CD4-positive, alpha-beta T cell treated with Interleukin-1 beta for 1 hour (primary cell): ENCODE results near the gene LRRTM4.
"Not testable (repeated sequence)": the region's sequence is repeated elsewhere in the genome, so short reads cannot be mapped to it uniquely, and the experiment has no call there.

Source experiments
- DNase-seq, 2 donors: peaks; one replicate each; pipeline ENCODE4 v3.0.0-alpha.2; 2020 to 2022

LRRTM4 gene

DNA sequence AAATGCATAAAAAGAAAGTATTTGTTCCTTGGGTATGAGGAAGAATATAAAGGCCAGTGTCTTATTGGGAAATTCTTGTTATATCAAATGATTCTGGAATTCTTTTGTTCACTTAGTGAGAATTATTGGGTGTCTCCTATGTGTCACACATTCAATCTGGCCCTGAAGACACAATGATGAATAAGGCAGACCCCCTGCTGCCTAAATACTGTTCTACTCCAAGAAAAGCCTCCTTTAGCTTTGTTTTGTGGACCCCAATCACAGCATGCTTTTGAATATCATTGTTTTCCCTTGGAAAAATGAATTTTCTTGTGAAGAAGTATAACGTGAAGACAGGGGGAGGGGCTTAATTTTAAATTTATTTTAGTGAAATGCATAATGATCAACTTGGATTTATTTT lies 682.4 kb downstream of the LRRTM4 start:
- DNase-seq: no peak

DNA sequence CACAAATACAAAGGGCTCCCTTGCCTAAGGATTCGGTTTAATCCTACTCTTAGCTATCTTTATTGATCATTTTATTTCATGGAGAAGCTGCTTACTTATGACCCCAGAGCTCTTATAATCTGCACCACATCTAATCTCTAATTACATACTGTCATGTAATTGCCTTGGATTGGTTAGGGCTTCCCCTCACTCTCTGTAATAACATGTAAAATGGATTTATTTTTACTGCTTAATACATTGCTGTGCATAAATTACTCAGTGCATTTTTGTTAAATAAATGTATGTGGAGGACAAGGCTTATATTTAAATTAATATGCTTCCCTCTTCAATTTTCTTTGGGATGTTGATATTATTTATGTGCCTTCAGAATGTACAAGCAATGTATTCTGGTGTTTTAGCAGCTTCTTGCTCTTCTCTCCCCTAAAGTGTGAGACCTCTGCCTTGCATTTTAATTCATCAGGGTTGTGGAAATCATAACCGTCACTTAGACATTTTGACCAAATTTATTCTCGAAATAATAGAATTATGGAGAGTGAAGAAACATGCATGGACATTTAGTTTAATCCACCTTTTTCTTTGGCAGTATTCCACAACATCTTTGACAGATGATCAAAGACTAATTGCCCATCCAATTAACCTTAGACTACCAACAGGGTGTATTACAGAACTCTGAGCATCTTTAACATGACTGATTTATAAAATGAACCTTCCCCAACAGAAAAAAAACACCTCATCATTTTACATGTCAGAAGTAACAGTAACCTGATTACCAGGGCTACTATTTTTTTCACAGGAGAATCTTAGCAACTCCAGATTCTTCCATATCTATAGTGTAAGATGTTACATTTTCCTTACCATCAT lies 692.6 kb downstream of the LRRTM4 start:
- DNase-seq: no peak

DNA sequence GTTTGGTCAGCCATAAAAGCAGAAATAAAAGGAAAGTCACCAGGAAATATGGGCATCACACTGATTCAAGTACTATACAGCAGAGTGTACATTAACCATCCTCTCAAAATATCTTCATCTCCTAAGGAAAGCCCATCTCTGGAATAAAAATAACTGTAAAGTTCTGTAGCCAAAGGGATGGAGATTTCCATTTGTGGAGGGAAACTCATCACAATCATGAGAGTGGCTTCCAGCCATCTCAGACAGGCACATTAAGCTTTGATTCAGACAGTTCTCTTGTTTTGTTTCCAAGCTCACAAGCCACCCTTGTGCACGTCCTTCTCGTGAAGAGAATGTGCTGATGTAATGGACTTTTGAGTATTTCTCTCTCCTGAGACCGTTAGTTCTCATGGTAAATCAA lies 695.5 kb downstream of the LRRTM4 start:
- DNase-seq: no peak

DNA sequence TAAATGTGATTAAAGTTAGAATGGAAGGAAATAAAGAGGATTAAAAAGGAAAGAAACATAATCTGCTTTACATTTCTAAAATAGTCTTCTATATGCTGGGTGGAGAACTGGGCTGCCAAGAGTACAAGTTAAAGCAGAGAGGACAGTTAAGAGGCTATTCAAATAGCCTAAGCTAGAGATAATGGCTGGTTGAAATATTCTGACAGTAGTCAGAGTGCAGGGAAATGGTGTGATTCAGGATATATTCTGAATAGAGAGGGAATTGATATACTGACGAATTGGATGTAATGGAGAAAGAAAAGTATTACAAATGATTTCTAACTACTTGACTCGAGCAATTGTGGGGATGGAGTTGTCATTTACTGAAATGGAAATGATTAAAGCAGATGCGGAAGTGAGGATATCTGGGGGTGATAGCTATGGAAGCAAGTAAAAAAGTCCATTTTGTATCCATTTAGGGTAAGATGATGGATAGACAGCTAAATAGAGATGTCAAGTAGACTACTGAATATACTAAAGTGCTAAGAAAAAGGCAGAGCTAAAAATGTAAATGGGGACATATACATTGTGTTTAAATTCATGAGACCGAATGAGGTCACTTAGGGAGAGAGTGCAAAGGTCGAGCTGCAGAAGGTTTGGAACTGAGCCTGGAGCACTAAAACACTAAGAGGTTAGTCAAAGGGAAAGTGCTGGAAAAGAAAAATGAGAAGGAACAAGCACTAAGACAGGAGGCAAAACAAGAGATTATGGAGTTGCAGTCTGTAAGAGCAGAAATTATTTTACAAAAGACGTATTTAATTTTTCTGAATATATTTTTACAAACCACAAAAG lies 696.8 kb downstream of the LRRTM4 start:
- no peak for DNase-seq

DNA sequence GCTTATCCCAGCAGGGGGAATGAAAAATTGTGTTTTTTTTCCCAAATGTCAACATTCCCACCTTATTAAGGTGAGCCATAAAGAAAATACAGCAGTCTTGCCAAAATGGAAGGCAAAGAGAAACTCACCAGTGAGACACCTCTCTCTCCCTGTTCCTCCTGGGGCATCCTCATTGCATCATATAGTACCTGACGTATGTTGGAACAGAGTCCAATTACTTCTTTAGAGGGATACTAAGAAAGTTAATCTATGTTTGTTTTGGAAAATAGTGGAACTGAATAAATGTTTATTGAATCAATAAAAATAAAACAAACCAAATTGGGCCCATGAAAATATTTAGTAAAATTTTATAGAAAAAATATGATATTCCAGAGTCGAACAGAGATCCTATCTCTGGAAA lies 700.4 kb downstream of the LRRTM4 start:
- no peak for DNase-seq

DNA sequence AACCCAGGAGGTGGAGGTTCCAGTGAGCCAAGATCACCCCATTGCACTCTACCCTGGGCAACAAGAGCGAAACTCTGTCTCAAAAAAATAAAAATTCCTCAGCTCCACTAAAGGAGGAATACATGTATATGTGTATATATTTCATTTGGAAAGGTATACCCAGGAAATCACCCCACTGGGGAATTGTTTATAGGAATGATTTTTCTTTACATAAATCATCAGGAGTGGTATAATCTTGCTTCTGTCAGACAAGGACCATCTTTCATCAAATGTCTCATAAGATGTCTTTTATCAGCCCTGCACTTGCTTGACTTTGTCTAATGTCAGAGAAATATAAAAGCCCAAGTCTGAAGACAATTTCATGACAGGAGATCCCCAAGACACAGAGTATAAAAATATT lies 709.1 kb downstream of the LRRTM4 start:
- no peak for DNase-seq

DNA sequence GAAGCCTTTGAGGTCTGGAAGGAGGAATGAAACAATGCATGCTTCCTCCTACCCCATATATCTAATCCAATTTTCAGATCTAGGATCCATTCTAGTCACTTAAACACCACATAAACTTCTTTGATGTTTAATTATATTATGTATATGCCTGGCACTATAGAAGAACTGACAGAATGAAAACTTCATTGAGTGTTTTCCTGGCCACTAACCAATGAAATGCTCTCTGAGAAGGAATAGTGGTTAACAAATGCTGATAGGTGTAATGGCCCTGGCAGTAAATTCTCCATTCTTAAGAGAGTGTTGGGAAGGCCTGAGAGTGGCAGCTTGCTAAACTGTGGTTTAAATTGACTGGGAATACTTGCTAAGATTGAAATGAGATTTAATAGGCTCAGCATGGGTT lies 710.0 kb downstream of the LRRTM4 start:
- no peak for DNase-seq

DNA sequence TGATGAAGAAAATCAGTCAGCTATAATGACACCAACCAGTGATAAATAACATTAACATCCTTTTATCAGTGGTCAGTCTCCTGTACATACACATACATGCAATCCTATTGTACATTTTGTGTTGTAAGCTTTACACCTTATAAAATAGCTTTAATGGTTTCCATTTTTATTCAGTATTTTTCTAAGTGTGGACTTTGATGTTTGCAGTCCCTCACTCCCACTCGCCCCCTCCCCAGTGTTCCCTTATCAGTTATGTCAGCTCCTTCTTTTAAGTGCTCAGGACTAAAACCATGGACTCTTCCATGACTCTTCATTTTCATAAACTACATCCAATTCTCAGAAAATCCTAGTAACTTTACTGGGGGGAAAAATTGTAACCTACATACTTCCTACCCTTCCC lies 713.0 kb downstream of the LRRTM4 start:
- DNase-seq: no peak

DNA sequence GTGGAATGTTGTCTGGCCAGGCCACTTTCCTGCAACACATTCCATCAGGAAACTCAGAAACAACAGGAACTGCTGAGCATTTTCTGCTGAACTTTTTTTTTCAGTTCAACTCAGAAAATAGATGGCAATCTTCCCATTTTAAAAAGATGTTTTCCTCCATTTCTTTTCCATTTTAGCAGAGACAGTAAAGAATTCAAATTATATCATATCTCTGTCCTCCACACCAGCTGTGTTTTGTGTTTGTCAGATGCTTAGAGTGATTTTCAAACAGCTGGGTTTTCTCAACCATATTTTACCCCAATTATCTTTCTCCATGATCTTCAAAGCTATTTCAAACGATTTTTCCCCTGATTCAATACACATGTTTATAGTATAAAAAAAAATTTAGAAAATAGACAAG lies 713.4 kb downstream of the LRRTM4 start:
- no peak for DNase-seq

DNA sequence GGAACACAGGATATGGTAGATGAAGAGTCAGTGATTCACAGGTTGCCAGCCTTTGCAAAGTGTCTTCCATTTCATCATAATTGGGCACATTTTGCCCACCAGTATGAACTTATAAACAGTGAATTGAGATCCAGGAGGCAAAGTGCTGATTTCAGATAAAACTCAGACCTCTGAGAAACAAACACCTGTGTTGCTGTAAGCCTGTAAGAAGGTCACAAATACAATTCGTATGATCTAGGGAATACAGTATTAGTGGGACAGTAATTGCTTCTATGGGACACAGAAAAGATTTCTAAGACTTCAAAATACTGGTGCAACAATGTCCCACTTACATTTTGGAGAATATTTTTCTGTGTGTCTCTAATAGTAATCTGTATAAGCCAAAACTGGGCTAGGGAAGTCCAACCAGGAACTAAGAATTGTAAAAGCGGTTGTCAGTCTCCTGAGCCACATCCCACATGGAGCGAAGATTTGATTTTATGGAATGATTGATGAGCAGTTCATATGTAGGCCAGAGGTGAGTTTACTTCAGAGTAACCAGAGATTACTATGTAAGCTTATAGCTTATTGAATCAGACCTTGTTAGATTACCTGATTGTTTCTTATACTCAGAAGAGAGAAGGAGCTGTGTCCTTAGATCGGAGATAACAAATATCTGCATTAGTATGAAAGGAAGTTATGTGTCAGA lies 728.4 kb downstream of the LRRTM4 start:
- DNase-seq: no peak

DNA sequence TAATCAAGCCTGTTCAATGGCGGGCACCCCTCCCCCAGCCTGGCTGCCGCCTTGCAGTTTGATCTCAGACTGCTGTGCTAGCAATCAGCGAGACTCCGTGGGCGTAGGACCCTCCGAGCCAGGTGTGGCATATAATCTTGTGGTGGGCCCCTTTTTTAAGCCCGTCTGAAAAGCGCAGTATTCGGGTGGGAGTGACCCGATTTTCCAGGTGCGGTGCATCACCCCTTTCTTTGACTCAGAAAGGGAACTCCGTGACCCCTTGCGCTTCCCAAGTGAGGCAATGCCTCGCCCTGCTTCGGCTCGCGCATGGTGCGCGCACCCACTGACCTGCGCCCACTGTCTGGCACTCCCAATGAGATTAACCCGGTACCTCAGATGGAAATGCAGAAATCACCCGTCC lies 740.9 kb downstream of the LRRTM4 start:
- DNase-seq: not testable (repeated sequence)

DNA sequence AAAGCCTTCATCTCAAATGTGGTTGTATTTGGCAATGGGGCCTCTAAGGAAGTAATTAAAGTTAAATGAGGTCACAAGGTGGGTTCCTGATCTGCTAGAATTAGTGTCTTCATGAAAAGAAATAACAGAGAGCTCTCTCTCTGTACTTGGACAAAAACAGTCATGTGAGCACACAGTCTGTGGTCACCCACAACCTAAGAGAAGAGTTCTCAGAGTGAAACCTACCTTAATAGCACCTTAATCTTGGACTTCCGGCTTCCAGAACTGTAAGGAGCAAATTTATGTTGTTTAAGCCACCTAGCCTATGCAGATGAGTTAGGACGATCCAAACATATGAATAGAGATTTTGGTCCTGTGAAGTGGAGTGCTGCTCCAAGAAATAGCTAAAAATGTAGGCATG lies 758.9 kb downstream of the LRRTM4 start:
- DNase-seq: no peak

DNA sequence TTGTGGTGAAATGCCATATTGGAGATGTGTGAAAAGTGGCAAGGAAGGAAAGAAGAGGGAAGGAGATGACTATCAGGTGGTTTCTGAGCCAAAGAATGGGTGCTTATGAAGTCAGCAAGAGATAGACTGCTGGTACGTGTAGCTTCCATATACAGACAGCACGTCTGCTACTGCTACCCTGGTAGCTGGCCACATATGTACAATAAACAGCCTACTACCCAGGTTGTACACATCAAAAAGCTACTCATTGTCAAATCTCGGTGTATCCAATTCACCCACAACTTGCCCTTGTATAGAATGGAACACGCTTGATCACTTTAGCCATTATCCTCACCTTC lies 761.8 kb downstream of the LRRTM4 start:
- no peak for DNase-seq

DNA sequence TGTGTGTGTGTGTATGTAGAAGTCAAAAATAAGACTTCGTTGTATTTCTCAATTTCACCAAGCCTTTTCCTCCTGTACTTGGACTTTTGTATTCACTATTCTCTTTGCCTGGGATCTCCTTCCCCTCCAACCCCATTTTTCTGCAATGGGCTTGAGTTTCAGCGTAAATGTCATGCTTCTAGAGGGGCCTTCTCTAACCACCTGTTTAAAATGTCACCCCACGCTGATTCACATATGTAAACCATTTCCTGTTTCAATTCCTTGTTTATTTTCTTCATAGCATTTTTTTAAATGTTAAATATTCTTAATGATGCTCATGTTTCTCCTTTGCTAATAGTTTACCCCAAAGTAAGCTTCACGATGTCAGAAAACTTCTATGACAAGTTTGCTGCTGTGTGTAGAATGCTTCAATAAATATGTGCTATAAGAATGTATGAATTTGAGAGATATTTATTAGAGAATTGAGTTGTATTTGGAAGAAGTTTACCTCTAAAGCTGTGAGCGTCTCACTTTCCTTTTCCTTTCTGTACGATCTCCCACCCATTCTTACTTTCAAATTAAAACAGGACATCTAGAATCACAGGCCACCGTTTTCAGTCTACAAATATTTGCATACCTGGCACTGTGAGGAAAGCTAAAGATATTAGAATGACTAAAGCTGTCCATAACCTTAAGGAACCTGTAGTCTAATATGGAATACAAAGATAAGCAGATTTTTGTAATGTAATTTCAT lies 762.4 kb downstream of the LRRTM4 start:
- DNase-seq: no peak

DNA sequence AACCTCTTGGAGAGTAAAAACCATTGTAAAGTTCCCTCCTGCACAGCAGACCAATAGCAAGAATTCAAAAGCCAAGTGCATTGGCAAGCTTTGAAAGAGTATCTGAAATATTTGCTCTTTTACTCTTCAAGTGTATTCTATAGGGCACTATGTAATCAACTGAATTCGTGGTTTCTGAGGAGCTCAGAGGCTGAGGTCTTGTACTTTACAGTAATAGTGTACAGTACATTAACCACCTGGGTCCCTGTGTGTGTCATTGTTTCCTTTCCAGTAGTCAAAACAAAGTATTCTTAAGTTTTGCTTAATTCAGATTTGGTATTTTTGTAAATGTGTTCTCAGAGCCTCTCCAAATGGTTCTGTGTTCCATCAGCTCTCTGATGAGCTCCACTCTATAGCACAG lies 769.7 kb downstream of the LRRTM4 start:
- DNase-seq: no peak

DNA sequence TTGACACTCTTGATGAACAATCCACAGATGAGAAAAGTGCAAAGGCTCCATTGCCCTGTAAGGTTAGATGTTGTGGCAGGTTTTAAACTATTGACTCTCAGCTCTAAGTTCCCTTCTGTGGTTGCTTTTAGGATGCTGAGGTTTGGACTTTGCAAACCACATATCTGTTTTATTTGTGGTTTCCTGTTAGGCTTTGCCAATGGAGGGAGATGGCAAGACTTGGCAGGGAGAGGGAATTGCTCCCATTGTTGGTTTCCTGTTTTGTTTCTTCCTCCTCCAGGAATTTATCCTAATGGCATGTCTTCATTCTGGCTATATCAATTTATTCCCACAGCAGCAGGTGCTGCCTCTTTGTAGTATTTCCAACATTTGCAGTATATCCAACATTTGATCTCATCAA lies 772.3 kb downstream of the LRRTM4 start:
- DNase-seq: no peak

DNA sequence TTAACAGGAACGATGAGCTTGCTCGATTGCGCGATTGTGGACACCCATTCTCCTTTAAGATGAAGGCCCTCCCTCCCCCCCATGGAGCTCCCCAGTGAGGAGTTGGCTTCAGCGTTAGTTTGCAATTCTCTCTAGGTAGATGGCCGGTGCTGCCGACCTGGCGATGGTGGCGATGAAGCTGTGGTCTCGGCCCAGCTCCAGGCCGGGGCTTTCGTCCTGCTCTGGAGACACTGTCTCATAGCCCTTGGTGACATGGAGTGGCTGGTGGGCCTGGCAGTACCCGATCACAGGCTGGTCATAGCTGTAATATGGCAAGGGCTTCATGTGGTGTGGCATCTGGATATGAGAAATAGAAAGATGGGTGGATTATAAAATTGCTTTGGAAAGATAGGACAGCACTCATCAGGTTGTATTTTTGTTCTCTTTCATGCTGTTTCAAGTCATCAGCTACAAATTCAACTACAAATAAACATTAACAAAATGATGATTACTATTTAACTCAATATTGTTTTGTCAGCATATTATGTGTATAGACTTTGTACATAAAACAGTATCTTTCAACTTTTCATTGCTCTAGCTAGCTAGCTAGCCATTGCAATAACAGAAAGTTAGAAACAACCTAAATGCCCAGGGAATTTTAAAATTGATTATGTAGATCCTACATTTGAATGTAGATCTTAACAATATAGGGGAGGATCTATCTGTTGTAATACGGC lies 773.4 kb downstream of the LRRTM4 start:
- DNase-seq: no peak

DNA sequence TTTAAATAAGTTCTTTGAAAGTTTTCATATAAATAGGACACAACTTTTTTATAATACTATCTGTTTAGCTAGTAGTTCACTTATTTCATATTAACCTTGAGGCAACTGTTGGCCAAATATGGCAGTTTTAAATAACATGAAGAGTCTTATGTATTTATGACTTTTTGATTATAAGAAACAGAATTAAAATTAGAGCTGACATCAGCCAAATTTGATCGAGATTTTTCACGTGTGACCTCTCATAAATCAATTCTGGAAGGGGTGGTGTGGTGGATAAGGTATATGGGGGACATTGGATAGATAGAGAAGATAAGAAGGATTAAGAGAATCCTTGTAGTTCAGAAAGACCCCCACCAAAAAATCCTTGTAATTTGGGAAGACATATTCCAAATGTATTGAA lies 776.6 kb downstream of the LRRTM4 start:
- DNase-seq: no peak

DNA sequence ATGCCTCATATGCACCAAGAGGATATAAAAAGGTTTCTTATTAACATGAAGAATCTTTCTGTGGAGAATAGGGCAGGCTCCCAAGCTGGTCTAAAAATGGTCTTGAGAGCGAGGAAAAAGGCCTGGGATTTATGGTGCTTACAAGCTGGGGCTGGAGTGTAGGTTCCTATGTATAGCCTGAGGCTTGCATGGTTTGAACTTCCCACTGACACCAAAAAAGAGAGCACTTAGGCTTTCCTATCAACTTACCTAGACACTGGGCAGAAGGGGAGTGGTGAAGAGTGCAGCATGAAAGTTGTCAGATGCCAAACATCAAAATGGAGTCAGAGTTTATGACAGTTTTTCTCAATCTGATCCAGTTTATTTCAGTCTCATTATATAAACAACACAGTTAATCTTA lies 784.6 kb downstream of the LRRTM4 start:
- no peak for DNase-seq

DNA sequence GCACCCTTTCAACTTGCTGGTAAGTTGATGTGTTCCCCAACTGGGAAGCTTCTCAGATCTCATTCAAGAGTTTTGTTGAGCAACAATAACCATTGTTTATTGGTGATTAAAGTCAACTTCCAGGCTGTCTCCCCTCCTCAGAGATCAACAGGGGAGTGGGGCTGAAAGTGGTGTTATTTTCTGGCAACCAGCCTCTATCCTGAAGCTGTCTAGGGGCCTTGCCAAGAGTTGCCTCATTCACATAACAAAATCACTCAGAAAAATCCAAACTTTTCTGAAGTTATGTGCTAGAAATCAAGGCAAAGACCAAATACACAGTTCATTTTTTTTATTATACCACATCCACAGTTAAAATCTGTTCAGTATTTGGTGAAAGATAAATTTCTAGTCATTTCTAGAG lies 788.4 kb downstream of the LRRTM4 start:
- DNase-seq: no peak

DNA sequence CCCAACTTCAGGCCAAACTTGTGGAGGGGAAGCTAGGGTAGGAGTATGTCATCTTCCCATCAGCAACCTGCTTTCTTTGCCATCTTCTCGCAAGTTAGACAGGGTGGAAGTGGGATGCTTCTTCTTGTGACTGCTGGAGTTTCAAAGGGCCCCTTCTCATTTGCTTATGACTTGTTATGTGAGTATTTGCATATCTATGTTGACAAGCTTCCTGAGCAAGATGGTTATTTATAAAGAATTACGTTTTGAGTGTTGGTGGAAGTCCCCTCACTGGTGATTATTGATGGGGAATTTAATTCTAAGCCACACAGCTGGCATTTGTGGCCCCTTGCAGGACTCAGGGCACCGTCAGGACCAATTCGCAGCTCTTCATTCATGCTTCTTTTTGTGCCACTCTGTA lies 791.0 kb downstream of the LRRTM4 start:
- DNase-seq: no peak

DNA sequence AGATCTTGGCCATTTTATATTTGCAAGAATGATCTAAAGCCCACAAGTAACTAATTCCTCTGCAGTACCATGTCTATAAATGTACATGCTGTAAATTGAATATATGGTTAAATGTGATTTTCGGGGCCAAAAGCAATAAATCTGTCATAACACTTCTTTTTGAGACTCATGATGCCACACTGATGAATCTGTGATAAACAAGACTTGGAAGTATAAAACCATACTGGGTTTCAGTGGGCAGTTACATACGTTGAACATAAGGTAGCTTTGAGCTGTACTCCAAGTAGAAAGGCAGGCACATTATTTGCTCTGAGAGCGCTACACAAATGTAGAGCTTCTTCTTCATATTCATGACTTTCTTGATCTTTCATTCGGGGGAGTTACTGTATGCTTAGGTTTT lies 792.2 kb downstream of the LRRTM4 start:
- no peak for DNase-seq
